Endodermal cell (in vitro differentiated cells): ENCODE results near the gene NCAM1. TPM values are rescaled to one million over a fixed set of nuclear protein-coding genes. Genes with fewer than 3 reads are reported as not detected.

ENCODE experiments used
- DNase-seq: peaks from one replicate; pipeline ENCODE4 v3.0.0-alpha.2; 2017
- H3K27ac ChIP-seq: 2 replicates; pipeline ENCODE4 v1.5.1; 2013; ENCODE audit warnings: mild to moderate bottlenecking, low read depth, low read length, moderate library complexity
- H3K27me3 ChIP-seq: 2 replicates; pipeline ENCODE4 v1.6.1; 2013; ENCODE audit warnings: mild to moderate bottlenecking, low read length, moderate library complexity; ENCODE audit not compliant: insufficient read depth, control insufficient read depth, poor library complexity, severe bottlenecking
- H3K36me3 ChIP-seq: 2 replicates; pipeline ENCODE4 v1.7.0; 2013; ENCODE audit warnings: mild to moderate bottlenecking, low read length, moderate library complexity; ENCODE audit not compliant: control insufficient read depth, insufficient read depth
- H3K4me1 ChIP-seq: one replicate; pipeline ENCODE4 v1.7.0; 2013; ENCODE audit warnings: low read length; ENCODE audit not compliant: control insufficient read depth, insufficient read depth
- H3K4me3 ChIP-seq: 2 replicates; pipeline ENCODE4 v1.5.1; 2013; ENCODE audit warnings: mild to moderate bottlenecking, low read length, moderate library complexity
- H3K9ac ChIP-seq: 2 replicates; pipeline ENCODE4 v1.6.1; 2013; ENCODE audit warnings: mild to moderate bottlenecking, low read length, moderate library complexity; ENCODE audit not compliant: poor library complexity, severe bottlenecking; ENCODE audit errors: extremely low read depth
- H3K9me3 ChIP-seq: 2 replicates; pipeline ENCODE4 v1.6.1; 2013; ENCODE audit warnings: mild to moderate bottlenecking, low read length, moderate library complexity; ENCODE audit not compliant: control insufficient read depth
- H3K27ac Mint-ChIP-seq: 2 replicates; pipeline ENCODE4 v1.8.0; 2020; ENCODE audit warnings: mixed read lengths
- H3K27me3 Mint-ChIP-seq: 2 replicates; pipeline ENCODE4 v1.8.0; 2021; ENCODE audit warnings: mild to moderate bottlenecking, mixed read lengths; ENCODE audit not compliant: insufficient read depth
- H3K36me3 Mint-ChIP-seq: 2 replicates; pipeline ENCODE4 v1.8.0; 2020; ENCODE audit warnings: low read depth, mixed read lengths
- H3K4me1 Mint-ChIP-seq: 2 replicates; pipeline ENCODE4 v1.8.0; 2020; ENCODE audit warnings: mixed read lengths
- H3K4me3 Mint-ChIP-seq: 2 replicates; pipeline ENCODE4 v1.8.0; 2020; ENCODE audit warnings: mild to moderate bottlenecking, moderate library complexity, mixed read lengths
- H3K9me3 Mint-ChIP-seq: 2 replicates; pipeline ENCODE4 v1.8.0; 2020; ENCODE audit warnings: mild to moderate bottlenecking, mixed read lengths
- CTCF ChIP-seq: fragments of 200-600 bp; sonication (generic); conservative IDR thresholded peaks from 2 replicates; pipeline ENCODE4 v1.5.0; 2021; ENCODE audit warnings: antibody characterized with exemption, mild to moderate bottlenecking
- WGBS, 2 experiments: methylation state at CpG; one replicate each; pipeline versions ENCODE4 v1.1.5 to v1.1.7; 2013; ENCODE audit warnings: missing lambda C conversion rate in 2 of 2, mixed read lengths in 1 of 2; ENCODE audit not compliant: insufficient coverage in 1 of 2, insufficient read length in 1 of 2; 5-methylcytosine and 5-hydroxymethylcytosine counted together
- total RNA-seq, 2 donors: library from RNA; stranded (reverse); fragmentation: NEBNext Ultra II Directional in 1 of 2; extraction: Animal tissue kit (Norgen Biotek cat#: 25700) in 1 of 2; gene quantifications; 2 replicates in 1 of 2; 3 replicates in 1 of 2; pipeline ENCODE4 v1.2.1, GENCODE V29; 2021

NCAM1 gene
- total RNA-seq, 2 donors from 2014 or later: 1.6 to 2.9 TPM

- Mint-ChIP-seq H3K27ac (no peak overlapping the region), H3K36me3 (no peaks in the 10 kb centered on the region), H3K27me3 (peaks cover 3% of the 10 kb centered on the region), H3K4me1 (no peaks in the 10 kb centered on the region), H3K9me3 (no peaks in the 10 kb centered on the region), H3K4me3 (no peak overlapping the region)
- WGBS, 2 experiments: 87 to 100% methylated on average over 2 to 3 of the region's 3 CpGs
- Histone ChIP-seq H3K4me3 (no peak overlapping the region), H3K4me1 (no peaks in the 10 kb centered on the region), H3K9me3 (no peaks in the 10 kb centered on the region), H3K27ac (no peak overlapping the region), H3K27me3 (peaks cover 22% of the 10 kb centered on the region), H3K9ac (no peak overlapping the region), H3K36me3 (no peaks in the 10 kb centered on the region)
- no peak for TF ChIP-seq CTCF
- no peak for DNase-seq
Measured at GRCh38 chr11:113286009-113286408, 324.8 kb downstream of the NCAM1 start.

GRCh38 chr11:113286509-113287497, 325.6 kb downstream of the NCAM1 start:
- no peak for TF ChIP-seq CTCF
- no peak overlapping the region for H3K9ac ChIP-seq
- Mint-ChIP-seq H3K27ac (no peak overlapping the region), H3K9me3 (no peaks in the 10 kb centered on the region), H3K36me3 (no peaks in the 10 kb centered on the region), H3K27me3 (peaks cover 3% of the 10 kb centered on the region), H3K4me3 (no peak overlapping the region), H3K4me1 (no peaks in the 10 kb centered on the region)
- WGBS, 2 experiments: 94 to 100% methylated on average over 7 to 11 of the region's 11 CpGs
- H3K27ac ChIP-seq: no peak overlapping the region
- H3K27me3 ChIP-seq: peaks cover 22% of the 10 kb centered on the region
- H3K36me3 ChIP-seq: no peaks in the 10 kb centered on the region
- DNase-seq: no peak
- no peak overlapping the region for H3K4me3 ChIP-seq
- H3K9me3 ChIP-seq: no peaks in the 10 kb centered on the region
- no peaks in the 10 kb centered on the region for H3K4me1 ChIP-seq

GRCh38 chr11:113287801-113288200, 326.6 kb downstream of the NCAM1 start:
- H3K9me3 Mint-ChIP-seq: no peaks in the 10 kb centered on the region
- peaks cover 3% of the 10 kb centered on the region for H3K27me3 Mint-ChIP-seq
- no peak for TF ChIP-seq CTCF
- H3K27ac Mint-ChIP-seq: no peak overlapping the region
- Histone ChIP-seq H3K9ac (no peak overlapping the region), H3K4me3 (no peak overlapping the region), H3K27me3 (peaks cover 22% of the 10 kb centered on the region), H3K27ac (no peak overlapping the region), H3K36me3 (no peaks in the 10 kb centered on the region), H3K9me3 (no peaks in the 10 kb centered on the region), H3K4me1 (no peaks in the 10 kb centered on the region)
- DNase-seq: no peak
- H3K36me3 Mint-ChIP-seq: no peaks in the 10 kb centered on the region
- WGBS, 2 experiments: 88 to 93% methylated on average over 2 to 3 of the region's 3 CpGs
- no peak overlapping the region for H3K4me3 Mint-ChIP-seq
- no peaks in the 10 kb centered on the region for H3K4me1 Mint-ChIP-seq
